H9 (cell line): ENCODE data around the gene CACNA2D3. TPM values are rescaled to one million over a fixed set of nuclear protein-coding genes. Genes with fewer than 3 reads are reported as not detected.

Experiments
- DNase-seq: peaks from one replicate; pipeline ENCODE4 v3.0.0-alpha.2; 2017
- H2AFZ ChIP-seq: one replicate; pipeline ENCODE4 v1.6.1; 2013; ENCODE audit warnings: mild to moderate bottlenecking, low read length, control low read depth, moderate library complexity
- H2AK5ac ChIP-seq: 2 replicates; pipeline ENCODE4 v1.6.1; 2013; ENCODE audit warnings: low read length, control low read depth, mixed read lengths; ENCODE audit not compliant: insufficient read length
- H2BK120ac ChIP-seq: one replicate; pipeline ENCODE4 v1.6.1; 2013; ENCODE audit warnings: low read depth, mild to moderate bottlenecking, low read length, control low read depth, inconsistent platforms; ENCODE audit not compliant: poor library complexity, severe bottlenecking
- H2BK12ac ChIP-seq: 2 replicates; pipeline ENCODE4 v1.6.1; 2013; ENCODE audit warnings: low read length, control low read depth, mixed read lengths, low read depth; ENCODE audit not compliant: insufficient read length
- H2BK15ac ChIP-seq: 2 replicates; pipeline ENCODE4 v1.6.1; 2013; ENCODE audit warnings: low read depth, low read length, control low read depth
- H2BK20ac ChIP-seq: one replicate; pipeline ENCODE4 v1.6.1; 2013; ENCODE audit warnings: low read depth, mild to moderate bottlenecking, low read length, control low read depth, inconsistent platforms; ENCODE audit not compliant: poor library complexity, severe bottlenecking
- H2BK5ac ChIP-seq: 2 replicates; pipeline ENCODE4 v1.6.1; 2013; ENCODE audit warnings: low read length, control low read depth, mixed read lengths; ENCODE audit not compliant: insufficient read length
- H3K14ac ChIP-seq: 2 replicates; pipeline ENCODE4 v1.6.1; 2013; ENCODE audit warnings: low read length, control low read depth; ENCODE audit not compliant: insufficient read depth
- H3K18ac ChIP-seq: 2 replicates; pipeline ENCODE4 v1.6.1; 2013; ENCODE audit warnings: low read depth, mild to moderate bottlenecking, mixed read lengths, low read length, control low read depth; ENCODE audit not compliant: insufficient read length
- H3K23ac ChIP-seq: 2 replicates; pipeline ENCODE4 v1.6.1; 2013; ENCODE audit warnings: low read length, control low read depth, mixed read lengths, low read depth; ENCODE audit not compliant: insufficient read length
- H3K23me2 ChIP-seq: 2 replicates; pipeline ENCODE4 v1.6.1; 2013; ENCODE audit warnings: low read depth, mild to moderate bottlenecking, mixed read lengths, low read length, control low read depth; ENCODE audit not compliant: insufficient read length, poor library complexity, severe bottlenecking
- H3K27ac ChIP-seq: 2 replicates; pipeline ENCODE4 v1.5.1; 2013; ENCODE audit warnings: low read length, control low read depth, mixed read lengths, low read depth; ENCODE audit not compliant: insufficient read length
- H3K27me3 ChIP-seq: 2 replicates; pipeline ENCODE4 v1.6.1; 2013; ENCODE audit warnings: low read length, control low read depth, inconsistent platforms; ENCODE audit not compliant: insufficient read depth
- H3K4ac ChIP-seq: 2 replicates; pipeline ENCODE4 v1.6.1; 2013; ENCODE audit warnings: low read depth, mild to moderate bottlenecking, control low read depth, inconsistent platforms, low read length, moderate library complexity
- H3K4me1 ChIP-seq: 2 replicates; pipeline ENCODE4 v1.6.1; 2013; ENCODE audit warnings: low read length, control low read depth, inconsistent platforms; ENCODE audit not compliant: insufficient read depth
- H3K4me2 ChIP-seq: 2 replicates; pipeline ENCODE4 v1.6.1; 2013; ENCODE audit warnings: low read length, control low read depth, mixed read lengths; ENCODE audit not compliant: insufficient read length, insufficient read depth
- H3K56ac ChIP-seq: 2 replicates; pipeline ENCODE4 v1.6.1; 2013; ENCODE audit warnings: low read depth, mild to moderate bottlenecking, mixed read lengths, low read length, control low read depth; ENCODE audit not compliant: insufficient read length
- H3K79me1 ChIP-seq: 2 replicates; pipeline ENCODE4 v1.6.1; 2013; ENCODE audit warnings: low read depth, mild to moderate bottlenecking, moderate library complexity, low read length, control low read depth, inconsistent platforms; ENCODE audit not compliant: insufficient read depth, poor library complexity, severe bottlenecking
- H3K79me2 ChIP-seq: 2 replicates; pipeline ENCODE4 v1.6.1; 2013; ENCODE audit warnings: low read length, control low read depth, inconsistent platforms; ENCODE audit not compliant: insufficient read depth
- H3K9ac ChIP-seq: 2 replicates; pipeline ENCODE4 v1.6.1; 2013; ENCODE audit warnings: low read length, control low read depth, mixed read lengths; ENCODE audit not compliant: insufficient read length; ENCODE audit errors: extremely low read depth
- H3K9me3 ChIP-seq: one replicate; pipeline ENCODE4 v1.6.1; 2013; ENCODE audit warnings: low read depth, low read length, inconsistent platforms; ENCODE audit not compliant: control insufficient read depth
- H3T11ph ChIP-seq: one replicate; pipeline ENCODE4 v1.6.1; 2013; ENCODE audit warnings: mild to moderate bottlenecking, low read length, control low read depth, inconsistent platforms
- H4K20me1 ChIP-seq: one replicate; pipeline ENCODE4 v1.6.1; 2013; ENCODE audit not compliant: control insufficient read depth, insufficient read length, insufficient read depth
- H4K5ac ChIP-seq: 2 replicates; pipeline ENCODE4 v1.6.1; 2013; ENCODE audit warnings: low read depth, mild to moderate bottlenecking, mixed read lengths, low read length, control low read depth; ENCODE audit not compliant: insufficient read length
- H4K8ac ChIP-seq: replicated peaks from 2 replicates; pipeline ENCODE4 v1.6.1; 2013; ENCODE audit warnings: low read length, control low read depth, mixed read lengths, low read depth; ENCODE audit not compliant: insufficient read length
- H4K91ac ChIP-seq: 2 replicates; pipeline ENCODE4 v1.6.1; 2013; ENCODE audit warnings: low read depth, mild to moderate bottlenecking, moderate library complexity, mixed read lengths, low read length, control low read depth; ENCODE audit not compliant: insufficient read length
- H3K27ac Mint-ChIP-seq, 3 experiments: 2 replicates in 2 of 3; 3 replicates in 1 of 3; pipeline ENCODE4 v1.8.0; 2020 to 2021; ENCODE audit warnings: mixed read lengths in 3 of 3, mild to moderate bottlenecking in 1 of 3, moderate library complexity in 1 of 3
- H3K27me3 Mint-ChIP-seq: 2 replicates; pipeline ENCODE4 v1.8.0; 2021; ENCODE audit warnings: low read depth, mild to moderate bottlenecking, moderate library complexity, mixed read lengths
- H3K36me3 Mint-ChIP-seq, 3 experiments: 2 replicates in 2 of 3; 3 replicates in 1 of 3; pipeline ENCODE4 v1.8.0; 2020 to 2021; ENCODE audit warnings: low read depth in 3 of 3, mixed read lengths in 3 of 3; ENCODE audit not compliant: insufficient read depth in 1 of 3
- H3K4me1 Mint-ChIP-seq, 2 experiments: 2 replicates each; pipeline ENCODE4 v1.8.0; 2020; ENCODE audit warnings: mixed read lengths in 2 of 2
- H3K4me3 Mint-ChIP-seq, 2 experiments: 2 replicates in 1 of 2; 3 replicates in 1 of 2; pipeline ENCODE4 v1.8.0; 2020 to 2021; ENCODE audit warnings: mild to moderate bottlenecking in 2 of 2, mixed read lengths in 2 of 2, moderate library complexity in 1 of 2
- H3K9me3 Mint-ChIP-seq, 2 experiments: 2 replicates in 1 of 2; 3 replicates in 1 of 2; pipeline ENCODE4 v1.8.0; 2020; ENCODE audit warnings: mild to moderate bottlenecking in 2 of 2, mixed read lengths in 2 of 2, moderate library complexity in 1 of 2
- WGBS: extraction: QIAGEN DNeasy Blood & Tissue Kit; methylation state at CpG from one replicate; pipeline ENCODE4 v1.1.7; 2013; ENCODE audit warnings: missing lambda C conversion rate, low lambda C conversion rate, mixed read lengths; ENCODE audit not compliant: insufficient read length; ENCODE audit errors: extremely low coverage; 5-methylcytosine and 5-hydroxymethylcytosine counted together
- total RNA-seq: library from RNA; stranded (reverse); gene quantifications from 2 replicates; pipeline ENCODE4 v1.2.1, GENCODE V29; 2021
- TF ChIP-seq, protein P1 (sequence below): fragments of 200-600 bp; sonication (generic); conservative IDR thresholded peaks from 3 replicates; pipeline ENCODE4 v1.8.0; 2021; ENCODE audit warnings: antibody characterized with exemption, mild to moderate bottlenecking

Gene CACNA2D3
- total RNA-seq, 1 experiment from 2014 or later = 3.2 TPM

GRCh38 chr3:54827776-54828175 is 705.4 kb downstream of the CACNA2D3 start:
- H2BK5ac ChIP-seq = no peak overlapping the region
- Mint-ChIP-seq H3K27me3 (peaks cover 54% of the 10 kb centered on the region), H3K4me3 (no peak overlapping the region), H3K4me1 (peaks cover 0 to 6% of the 10 kb centered on the region in 2 experiments; a peak in 3 of 4 replicates), H3K9me3 (peaks cover 7 to 11% of the 10 kb centered on the region in 2 experiments), H3K36me3 (peaks cover 0 to 8% (median 4%) of the 10 kb centered on the region in 3 experiments; a peak in 4 of 7 replicates), H3K27ac (no peak overlapping the region)
- no peaks in the 10 kb centered on the region; the same call in 1 of the 2 replicates for H3K4me1 ChIP-seq
- no peak overlapping the region for H2BK15ac ChIP-seq
- H3K27me3 ChIP-seq = peaks cover 3% of the 10 kb centered on the region; the same call in 1 of the 2 replicates
- H3K4ac ChIP-seq = no peak overlapping the region
- H3K14ac ChIP-seq = no peak overlapping the region
- no peak overlapping the region for H2BK120ac ChIP-seq
- H3K27ac ChIP-seq = no peak overlapping the region
- no peak overlapping the region for H2BK20ac ChIP-seq
- H3K9me3 ChIP-seq = no peaks in the 10 kb centered on the region
- no peaks in the 10 kb centered on the region for H3K79me2 ChIP-seq
- H3K18ac ChIP-seq = no peak overlapping the region
- no peaks in the 10 kb centered on the region for H3K79me1 ChIP-seq
- no peak overlapping the region for H3K4me2 ChIP-seq
- H3K23me2 ChIP-seq = no peaks in the 10 kb centered on the region
- no peak overlapping the region for H4K91ac ChIP-seq
- DNase-seq = no peak
- H4K5ac ChIP-seq = no peak overlapping the region
- H3K23ac ChIP-seq = no peak overlapping the region
- no peak overlapping the region for H2BK12ac ChIP-seq
- WGBS = no CpG with 5 or more reads among the region's 2 CpGs
- H2AK5ac ChIP-seq = no peak overlapping the region
- H4K8ac ChIP-seq = no peak overlapping the region
- no peak overlapping the region for H3K9ac ChIP-seq
- H3T11ph ChIP-seq = no peak overlapping the region
- H2AFZ ChIP-seq = no peak overlapping the region
- no peak overlapping the region for H3K56ac ChIP-seq
- TF ChIP-seq, protein P1, sequence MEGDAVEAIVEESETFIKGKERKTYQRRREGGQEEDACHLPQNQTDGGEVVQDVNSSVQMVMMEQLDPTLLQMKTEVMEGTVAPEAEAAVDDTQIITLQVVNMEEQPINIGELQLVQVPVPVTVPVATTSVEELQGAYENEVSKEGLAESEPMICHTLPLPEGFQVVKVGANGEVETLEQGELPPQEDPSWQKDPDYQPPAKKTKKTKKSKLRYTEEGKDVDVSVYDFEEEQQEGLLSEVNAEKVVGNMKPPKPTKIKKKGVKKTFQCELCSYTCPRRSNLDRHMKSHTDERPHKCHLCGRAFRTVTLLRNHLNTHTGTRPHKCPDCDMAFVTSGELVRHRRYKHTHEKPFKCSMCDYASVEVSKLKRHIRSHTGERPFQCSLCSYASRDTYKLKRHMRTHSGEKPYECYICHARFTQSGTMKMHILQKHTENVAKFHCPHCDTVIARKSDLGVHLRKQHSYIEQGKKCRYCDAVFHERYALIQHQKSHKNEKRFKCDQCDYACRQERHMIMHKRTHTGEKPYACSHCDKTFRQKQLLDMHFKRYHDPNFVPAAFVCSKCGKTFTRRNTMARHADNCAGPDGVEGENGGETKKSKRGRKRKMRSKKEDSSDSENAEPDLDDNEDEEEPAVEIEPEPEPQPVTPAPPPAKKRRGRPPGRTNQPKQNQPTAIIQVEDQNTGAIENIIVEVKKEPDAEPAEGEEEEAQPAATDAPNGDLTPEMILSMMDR = no peak
- H4K20me1 ChIP-seq = no peaks in the 10 kb centered on the region
